WTC11 (cell line): ENCODE results near the gene SCD5. TPM values are rescaled to one million over a fixed set of nuclear protein-coding genes. Genes with fewer than 3 reads are reported as not detected.

Experiments used
- ATAC-seq: fragments of 200-7000 bp; cut with Tn5 transposase; 2 replicates; pipeline ENCODE4 v1.10.0; 2021; ENCODE audit warnings: mild to moderate bottlenecking, moderate library complexity
- CTCF ChIA-PET: fragments of 300-600 bp; sonication (Branson Sonifier 250); formaldehyde crosslinking; loops from one replicate; lab custom pipeline; 2021; ENCODE audit warnings: antibody characterized with exemption; lab: Charles Lee
- POLR2A ChIA-PET: fragments of 350-600 bp; sonication (Branson Sonifier 250); formaldehyde crosslinking; loops from one replicate; lab custom pipeline; 2021; ENCODE audit warnings: antibody characterized with exemption; lab: Charles Lee
- DNase-seq: peaks from one replicate; pipeline ENCODE4 v3.0.0; 2021; ENCODE audit warnings: low spot score
- H3K27ac Mint-ChIP-seq: 2 replicates; pipeline ENCODE4 v1.8.0; 2021; ENCODE audit warnings: mixed read lengths
- H3K27me3 Mint-ChIP-seq: 2 replicates; pipeline ENCODE4 v1.8.0; 2021; ENCODE audit warnings: low read depth, mild to moderate bottlenecking, moderate library complexity, mixed read lengths
- H3K36me3 Mint-ChIP-seq: 2 replicates; pipeline ENCODE4 v1.8.0; 2021; ENCODE audit warnings: mixed read lengths
- H3K4me1 Mint-ChIP-seq: 2 replicates; pipeline ENCODE4 v1.8.0; 2022; ENCODE audit warnings: mixed read lengths
- H3K4me3 Mint-ChIP-seq: 2 replicates; pipeline ENCODE4 v1.8.0; 2021; ENCODE audit warnings: mild to moderate bottlenecking, moderate library complexity, mixed read lengths
- H3K9me3 Mint-ChIP-seq: 2 replicates; pipeline ENCODE4 v1.8.0; 2021; ENCODE audit warnings: mixed read lengths
- ATF2 ChIP-seq: sonication (generic); formaldehyde crosslinking; IDR thresholded peaks from 2 replicates; pipeline ENCODE4 v1.8.1; 2022; ENCODE audit warnings: low read depth, missing genetic modification reagents, borderline replicate concordance
- ATF3 ChIP-seq: sonication (generic); formaldehyde crosslinking; conservative IDR thresholded peaks from 2 replicates; pipeline ENCODE4 v1.8.1; 2022; ENCODE audit warnings: mild to moderate bottlenecking, missing genetic modification reagents
- ATF6 ChIP-seq: sonication (generic); formaldehyde crosslinking; IDR thresholded peaks from 2 replicates; pipeline ENCODE4 v1.8.1; 2023; ENCODE audit warnings: mild to moderate bottlenecking, missing genetic modification reagents
- ETV6 ChIP-seq: sonication (generic); formaldehyde crosslinking; IDR thresholded peaks from 2 replicates; pipeline ENCODE4 v1.8.1; 2022; ENCODE audit warnings: mild to moderate bottlenecking, missing genetic modification reagents
- FOXJ3 ChIP-seq: sonication (generic); formaldehyde crosslinking; IDR thresholded peaks from 2 replicates; pipeline ENCODE4 v1.9.0; 2021; ENCODE audit warnings: missing genetic modification reagents, mild to moderate bottlenecking, borderline replicate concordance
- FOXK1 ChIP-seq: sonication (generic); formaldehyde crosslinking; IDR thresholded peaks from 2 replicates; pipeline ENCODE4 v1.8.0; 2022; ENCODE audit warnings: mild to moderate bottlenecking, moderate library complexity, missing genetic modification reagents
- HMGA2 ChIP-seq: fragments of 250-450 bp; sonication (Bioruptor Pico); IDR thresholded peaks from 2 replicates; pipeline ENCODE4 v1.4.0; 2021; ENCODE audit warnings: mild to moderate bottlenecking, moderate library complexity
- JUN ChIP-seq: sonication (generic); formaldehyde crosslinking; IDR thresholded peaks from 2 replicates; pipeline ENCODE4 v1.8.0; 2023; ENCODE audit warnings: mild to moderate bottlenecking, missing genetic modification reagents
- NFYB ChIP-seq: sonication (generic); formaldehyde crosslinking; conservative IDR thresholded peaks from 2 replicates; pipeline ENCODE4 v1.8.0; 2022; ENCODE audit warnings: low read depth, missing genetic modification reagents
- PRRX2 ChIP-seq: fragments of 250-450 bp; sonication (Bioruptor Pico); IDR thresholded peaks from 2 replicates; pipeline ENCODE4 v1.8.0; 2021; ENCODE audit warnings: mild to moderate bottlenecking
- RELA ChIP-seq: sonication (generic); formaldehyde crosslinking; IDR thresholded peaks from 2 replicates; pipeline ENCODE4 v1.8.1; 2022; ENCODE audit warnings: missing genetic modification reagents, mild to moderate bottlenecking, borderline replicate concordance
- SOX15 ChIP-seq: fragments of 250-450 bp; sonication (Bioruptor Pico); IDR thresholded peaks from 2 replicates; pipeline ENCODE4 v1.9.0; 2021; ENCODE audit warnings: mild to moderate bottlenecking
- ZNF138 ChIP-seq: sonication (generic); formaldehyde crosslinking; conservative IDR thresholded peaks from 2 replicates; pipeline ENCODE4 v1.8.1; 2022; ENCODE audit warnings: mild to moderate bottlenecking, moderate library complexity, missing genetic modification reagents
- total RNA-seq: library from RNA; stranded (reverse); gene quantifications from 3 replicates; pipeline ENCODE4 v1.2.3, GENCODE V29; 2021
- TF ChIP-seq, protein P1 (sequence below): sonication (generic); formaldehyde crosslinking; IDR thresholded peaks from 2 replicates; pipeline ENCODE4 v1.8.0; 2022; ENCODE audit warnings: missing genetic modification reagents
- TF ChIP-seq, protein P2 (sequence below): sonication (generic); formaldehyde crosslinking; IDR thresholded peaks from 2 replicates; pipeline ENCODE4 v1.8.1; 2023; ENCODE audit warnings: mild to moderate bottlenecking, missing genetic modification reagents, borderline replicate concordance

Gene SCD5
- total RNA-seq, 1 experiment from 2014 or later, result 6.3 TPM

DNA sequence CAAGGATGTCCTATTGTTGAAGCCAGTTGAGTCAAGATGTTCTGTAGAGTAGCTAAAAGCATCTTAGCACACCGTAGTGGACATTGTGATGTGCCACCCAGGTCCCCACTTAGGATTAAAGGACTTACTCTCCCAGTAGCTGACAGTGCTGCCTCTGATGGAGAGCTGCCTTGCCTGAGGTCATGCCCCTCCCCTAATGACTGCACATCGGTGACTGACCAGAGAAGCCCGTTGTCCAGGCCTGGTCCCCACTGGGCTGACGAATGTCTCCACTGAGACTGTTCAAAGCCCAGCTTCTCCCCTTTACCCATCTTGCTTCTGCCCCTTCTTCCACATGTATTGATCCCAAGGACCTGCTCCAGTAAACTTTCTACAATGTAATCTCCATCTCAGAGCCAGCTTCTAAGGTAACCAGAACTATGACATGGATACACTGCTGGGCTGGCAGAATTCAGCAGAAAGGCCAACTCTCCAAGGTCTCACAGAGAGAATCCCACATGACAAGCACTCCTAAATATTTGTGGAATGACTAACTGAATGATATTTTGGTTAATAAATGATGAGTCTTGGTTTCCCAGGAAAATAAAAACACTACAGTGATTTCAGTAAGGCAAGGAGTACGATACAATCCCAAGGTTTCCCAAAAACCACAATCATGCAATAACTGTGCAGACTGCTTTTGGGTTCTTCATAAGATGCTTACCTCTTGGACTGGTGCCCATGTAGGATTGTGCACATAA is 154.4 kb downstream of the SCD5 start (continued):
- TF ChIP-seq, protein P1, sequence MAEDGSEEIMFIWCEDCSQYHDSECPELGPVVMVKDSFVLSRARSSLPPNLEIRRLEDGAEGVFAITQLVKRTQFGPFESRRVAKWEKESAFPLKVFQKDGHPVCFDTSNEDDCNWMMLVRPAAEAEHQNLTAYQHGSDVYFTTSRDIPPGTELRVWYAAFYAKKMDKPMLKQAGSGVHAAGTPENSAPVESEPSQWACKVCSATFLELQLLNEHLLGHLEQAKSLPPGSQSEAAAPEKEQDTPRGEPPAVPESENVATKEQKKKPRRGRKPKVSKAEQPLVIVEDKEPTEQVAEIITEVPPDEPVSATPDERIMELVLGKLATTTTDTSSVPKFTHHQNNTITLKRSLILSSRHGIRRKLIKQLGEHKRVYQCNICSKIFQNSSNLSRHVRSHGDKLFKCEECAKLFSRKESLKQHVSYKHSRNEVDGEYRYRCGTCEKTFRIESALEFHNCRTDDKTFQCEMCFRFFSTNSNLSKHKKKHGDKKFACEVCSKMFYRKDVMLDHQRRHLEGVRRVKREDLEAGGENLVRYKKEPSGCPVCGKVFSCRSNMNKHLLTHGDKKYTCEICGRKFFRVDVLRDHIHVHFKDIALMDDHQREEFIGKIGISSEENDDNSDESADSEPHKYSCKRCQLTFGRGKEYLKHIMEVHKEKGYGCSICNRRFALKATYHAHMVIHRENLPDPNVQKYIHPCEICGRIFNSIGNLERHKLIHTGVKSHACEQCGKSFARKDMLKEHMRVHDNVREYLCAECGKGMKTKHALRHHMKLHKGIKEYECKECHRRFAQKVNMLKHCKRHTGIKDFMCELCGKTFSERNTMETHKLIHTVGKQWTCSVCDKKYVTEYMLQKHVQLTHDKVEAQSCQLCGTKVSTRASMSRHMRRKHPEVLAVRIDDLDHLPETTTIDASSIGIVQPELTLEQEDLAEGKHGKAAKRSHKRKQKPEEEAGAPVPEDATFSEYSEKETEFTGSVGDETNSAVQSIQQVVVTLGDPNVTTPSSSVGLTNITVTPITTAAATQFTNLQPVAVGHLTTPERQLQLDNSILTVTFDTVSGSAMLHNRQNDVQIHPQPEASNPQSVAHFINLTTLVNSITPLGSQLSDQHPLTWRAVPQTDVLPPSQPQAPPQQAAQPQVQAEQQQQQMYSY (CRISPR knock-in tag), result no peak
- no peak for TF ChIP-seq FOXJ3 (CRISPR knock-in tag)
- TF ChIP-seq JUN, result no peak

- Mint-ChIP-seq H3K36me3 (no peaks in the 10 kb centered on the region), H3K27me3 (no peaks in the 10 kb centered on the region), H3K9me3 (no peaks in the 10 kb centered on the region), H3K4me3 (no peak overlapping the region), H3K27ac (no peak overlapping the region; the same call in 1 of the 2 replicates), H3K4me1 (peaks cover 4% of the 10 kb centered on the region; the same call in 1 of the 2 replicates)
- ATAC-seq (no peak), DNase-seq (no peak)
- POLR2A ChIA-PET, result no interaction called here
- no peak for TF ChIP-seq PRRX2 (CRISPR knock-in tag)
- no peak for TF ChIP-seq ATF6 (CRISPR knock-in tag)
- no peak for TF ChIP-seq ATF2
- TF ChIP-seq ATF3 (CRISPR knock-in tag), result no peak
- no peak for TF ChIP-seq ETV6 (CRISPR knock-in tag)
- TF ChIP-seq SOX15, result no peak
- no peak for TF ChIP-seq FOXK1
- no peak for TF ChIP-seq RELA (CRISPR knock-in tag)
- TF ChIP-seq HMGA2 (CRISPR knock-in tag), result no peak
- TF ChIP-seq ZNF138 (CRISPR knock-in tag), result no peak
- TF ChIP-seq NFYB, result no peak
- TF ChIP-seq, protein P2, sequence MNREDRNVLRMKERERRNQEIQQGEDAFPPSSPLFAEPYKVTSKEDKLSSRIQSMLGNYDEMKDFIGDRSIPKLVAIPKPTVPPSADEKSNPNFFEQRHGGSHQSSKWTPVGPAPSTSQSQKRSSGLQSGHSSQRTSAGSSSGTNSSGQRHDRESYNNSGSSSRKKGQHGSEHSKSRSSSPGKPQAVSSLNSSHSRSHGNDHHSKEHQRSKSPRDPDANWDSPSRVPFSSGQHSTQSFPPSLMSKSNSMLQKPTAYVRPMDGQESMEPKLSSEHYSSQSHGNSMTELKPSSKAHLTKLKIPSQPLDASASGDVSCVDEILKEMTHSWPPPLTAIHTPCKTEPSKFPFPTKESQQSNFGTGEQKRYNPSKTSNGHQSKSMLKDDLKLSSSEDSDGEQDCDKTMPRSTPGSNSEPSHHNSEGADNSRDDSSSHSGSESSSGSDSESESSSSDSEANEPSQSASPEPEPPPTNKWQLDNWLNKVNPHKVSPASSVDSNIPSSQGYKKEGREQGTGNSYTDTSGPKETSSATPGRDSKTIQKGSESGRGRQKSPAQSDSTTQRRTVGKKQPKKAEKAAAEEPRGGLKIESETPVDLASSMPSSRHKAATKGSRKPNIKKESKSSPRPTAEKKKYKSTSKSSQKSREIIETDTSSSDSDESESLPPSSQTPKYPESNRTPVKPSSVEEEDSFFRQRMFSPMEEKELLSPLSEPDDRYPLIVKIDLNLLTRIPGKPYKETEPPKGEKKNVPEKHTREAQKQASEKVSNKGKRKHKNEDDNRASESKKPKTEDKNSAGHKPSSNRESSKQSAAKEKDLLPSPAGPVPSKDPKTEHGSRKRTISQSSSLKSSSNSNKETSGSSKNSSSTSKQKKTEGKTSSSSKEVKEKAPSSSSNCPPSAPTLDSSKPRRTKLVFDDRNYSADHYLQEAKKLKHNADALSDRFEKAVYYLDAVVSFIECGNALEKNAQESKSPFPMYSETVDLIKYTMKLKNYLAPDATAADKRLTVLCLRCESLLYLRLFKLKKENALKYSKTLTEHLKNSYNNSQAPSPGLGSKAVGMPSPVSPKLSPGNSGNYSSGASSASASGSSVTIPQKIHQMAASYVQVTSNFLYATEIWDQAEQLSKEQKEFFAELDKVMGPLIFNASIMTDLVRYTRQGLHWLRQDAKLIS, result no peak
- TF ChIP-seq, all 79 proteins: peak for 0
- CTCF ChIA-PET, result interaction anchor here (0.5 kb wide), 1 partner anchor 115 kb away, joined by 3 read pairs; no protein-coding TSS in a partner anchor
Measured at GRCh38 chr4:82642331-82642730, 156.3 kb downstream of the SCD5 start.
